Kidney tubule cell (primary cell): ENCODE measurements around the gene HPS4.
"Not testable (repeated sequence)": the region's sequence is repeated elsewhere in the genome, so short reads cannot be mapped to it uniquely, and the experiment has no call there.

Source experiments
- DNase-seq: peaks from one replicate; pipeline ENCODE4 v3.0.0-alpha.2; 2018; ENCODE audit warnings: low spot score

HPS4 gene

GRCh38 chr22:26442086-26442756 lies 41.4 kb downstream of the HPS4 start:
- DNase-seq: no peak

- DNase-seq: no peak
These were observed 44.0 kb downstream of the HPS4 start for GRCh38 chr22:26439559-26439958.

- not testable (repeated sequence) for DNase-seq
These were observed 44.8 kb downstream of the HPS4 start for GRCh38 chr22:26438776-26439175.

GRCh38 chr22:26437694-26438392 lies 45.7 kb downstream of the HPS4 start:
- DNase-seq: no peak

- peak; percentile 28 for DNase-seq
These were observed 46.6 kb downstream of the HPS4 start for GRCh38 chr22:26436903-26437515.

- no peak for DNase-seq
These were observed 48.1 kb downstream of the HPS4 start for GRCh38 chr22:26435327-26436093.

GRCh38 chr22:26433805-26434204 lies 49.8 kb downstream of the HPS4 start:
- no peak for DNase-seq

GRCh38 chr22:26432619-26433311 lies 50.8 kb downstream of the HPS4 start:
- no peak for DNase-seq

GRCh38 chr22:26431261-26431995 lies 52.2 kb downstream of the HPS4 start:
- DNase-seq: peak; percentile 60

- no peak for DNase-seq
These were observed 53.0 kb downstream of the HPS4 start for GRCh38 chr22:26430600-26430999.

GRCh38 chr22:26429458-26430286 lies 53.9 kb downstream of the HPS4 start:
- no peak for DNase-seq

- DNase-seq: peak; percentile 81
These were observed 54.8 kb downstream of the HPS4 start, which contains the start of gene ASPHD2 for GRCh38 chr22:26428515-26429457. TSS of gene ASPHD2 (plus strand) at chr22:26429260. CDS start at chr22:26433616, 4,356 bp downstream.

- no peak for DNase-seq
These were observed 56.7 kb downstream of the HPS4 start for GRCh38 chr22:26426924-26427323.

- DNase-seq: no peak
These were observed 65.0 kb downstream of the HPS4 start for GRCh38 chr22:26418620-26419019.

- no peak for DNase-seq
These were observed 66.2 kb downstream of the HPS4 start for GRCh38 chr22:26417406-26417805.

- peak; percentile 83 for DNase-seq
These were observed 66.8 kb downstream of the HPS4 start for GRCh38 chr22:26416670-26417276.

- no peak for DNase-seq
These were observed 67.3 kb downstream of the HPS4 start for GRCh38 chr22:26416256-26416655.

GRCh38 chr22:26414347-26414746 lies 69.2 kb downstream of the HPS4 start:
- DNase-seq: no peak

- no peak for DNase-seq
These were observed 73.2 kb downstream of the HPS4 start for GRCh38 chr22:26410386-26410785.
